ENCODE results near the gene VPS13C. TPM values are rescaled to one million over a fixed set of nuclear protein-coding genes. Genes with fewer than 3 reads are reported as not detected.

The VPS13C gene
- total and polyA plus RNA-seq, 8 donors: 8.8 to 49.6 (median 27.9) TPM

DNA sequence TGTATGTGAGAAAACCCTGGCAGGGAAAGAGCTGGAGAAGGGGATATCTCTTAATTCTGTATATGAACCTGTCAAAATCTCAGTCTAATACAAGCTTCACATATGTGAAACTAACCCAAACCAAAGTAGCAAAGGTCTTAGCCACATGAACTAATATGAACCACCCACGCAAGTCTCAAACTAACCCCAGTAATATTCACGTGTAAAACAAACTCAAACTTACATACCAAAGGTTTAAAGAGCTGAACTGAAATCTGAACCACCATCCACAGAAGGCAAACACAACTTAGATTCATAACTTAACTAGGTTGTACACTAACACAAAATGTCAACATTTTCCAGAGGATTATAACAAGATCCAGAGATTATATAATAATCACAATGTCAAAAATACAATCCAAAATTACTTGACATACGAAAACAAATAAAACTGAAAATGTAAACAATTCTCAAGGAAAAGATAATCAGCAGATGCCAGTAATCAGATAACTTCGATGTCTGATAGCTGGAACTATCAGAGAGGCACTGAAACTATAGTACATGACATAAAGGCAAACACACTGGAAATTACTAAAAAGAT, 64.1 kb downstream of the VPS13C start:
- H3K9me3 ChIP-seq: no peaks in the 10 kb centered on the region
- ATAC-seq (no peak), FAIRE-seq (no peak), DNase-seq (no peak)
- no peak overlapping the region for H3K4me3 ChIP-seq
- no peaks in the 10 kb centered on the region for H3K4me1 ChIP-seq
- 93% methylated on average over 4 of the region's 4 CpGs for WGBS, 2 donors
- TF ChIP-seq, protein P1, sequence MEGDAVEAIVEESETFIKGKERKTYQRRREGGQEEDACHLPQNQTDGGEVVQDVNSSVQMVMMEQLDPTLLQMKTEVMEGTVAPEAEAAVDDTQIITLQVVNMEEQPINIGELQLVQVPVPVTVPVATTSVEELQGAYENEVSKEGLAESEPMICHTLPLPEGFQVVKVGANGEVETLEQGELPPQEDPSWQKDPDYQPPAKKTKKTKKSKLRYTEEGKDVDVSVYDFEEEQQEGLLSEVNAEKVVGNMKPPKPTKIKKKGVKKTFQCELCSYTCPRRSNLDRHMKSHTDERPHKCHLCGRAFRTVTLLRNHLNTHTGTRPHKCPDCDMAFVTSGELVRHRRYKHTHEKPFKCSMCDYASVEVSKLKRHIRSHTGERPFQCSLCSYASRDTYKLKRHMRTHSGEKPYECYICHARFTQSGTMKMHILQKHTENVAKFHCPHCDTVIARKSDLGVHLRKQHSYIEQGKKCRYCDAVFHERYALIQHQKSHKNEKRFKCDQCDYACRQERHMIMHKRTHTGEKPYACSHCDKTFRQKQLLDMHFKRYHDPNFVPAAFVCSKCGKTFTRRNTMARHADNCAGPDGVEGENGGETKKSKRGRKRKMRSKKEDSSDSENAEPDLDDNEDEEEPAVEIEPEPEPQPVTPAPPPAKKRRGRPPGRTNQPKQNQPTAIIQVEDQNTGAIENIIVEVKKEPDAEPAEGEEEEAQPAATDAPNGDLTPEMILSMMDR (IDR thresholded peaks at IDR 0.05): no peak
- intact Hi-C loops (cut with DNase I): no loop called here
- H3K36me3 ChIP-seq: peaks cover 0 to 3% (median 2%) of the 10 kb centered on the region in 3 donors
- H3K27me3 ChIP-seq: no peaks in the 10 kb centered on the region
- no peak overlapping the region for H3K27ac ChIP-seq

DNA sequence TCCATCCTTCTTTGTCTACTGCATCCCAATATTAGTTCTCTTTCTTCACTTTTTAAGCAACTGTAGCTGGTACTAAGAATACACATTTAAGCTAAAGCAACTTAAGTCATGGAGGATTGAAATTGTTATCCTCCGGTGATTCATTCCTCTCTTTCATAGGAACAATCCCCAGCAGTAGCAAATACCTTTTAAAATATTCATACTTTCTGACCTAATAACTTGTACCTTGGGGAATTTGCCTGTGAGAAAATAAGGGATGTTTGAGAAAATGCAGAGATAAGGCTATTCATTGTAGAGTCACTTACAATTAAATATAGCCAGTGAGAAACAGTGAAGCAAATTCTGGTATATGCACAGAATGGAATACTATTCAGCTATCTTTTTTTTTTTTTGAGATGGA, 66.0 kb downstream of the VPS13C start:
- H3K4me3 ChIP-seq: no peak overlapping the region
- ATAC-seq (no peak), DNase-seq (no peak), FAIRE-seq (no peak)
- no peaks in the 10 kb centered on the region for H3K9me3 ChIP-seq
- no peak overlapping the region for H3K27ac ChIP-seq
- H3K27me3 ChIP-seq: no peaks in the 10 kb centered on the region
- intact Hi-C loops (cut with DNase I): no loop called here
- TF ChIP-seq, protein P1 (IDR thresholded peaks at IDR 0.05): no peak
- 96 to 100% methylated on average over 1 of the region's 1 CpG for WGBS, 2 donors
- H3K4me1 ChIP-seq: no peaks in the 10 kb centered on the region
- peaks cover 0 to 11% (median 0%) of the 10 kb centered on the region in 3 donors for H3K36me3 ChIP-seq

GRCh38 chr15:61992518-61992917, 67.7 kb downstream of the VPS13C start:
- TF ChIP-seq, protein P1 (IDR thresholded peaks at IDR 0.05): no peak
- Histone ChIP-seq H3K9me3 (no peaks in the 10 kb centered on the region), H3K4me3 (no peak overlapping the region), H3K27ac (no peak overlapping the region), H3K36me3 (peaks cover 0 to 16% (median 0%) of the 10 kb centered on the region in 3 donors), H3K27me3 (no peaks in the 10 kb centered on the region), H3K4me1 (no peaks in the 10 kb centered on the region)
- FAIRE-seq (no peak), ATAC-seq (no peak), DNase-seq (no peak)
- intact Hi-C loops (cut with DNase I): no loop called here

GRCh38 chr15:61989667-61990066, 70.6 kb downstream of the VPS13C start:
- Histone ChIP-seq H3K9me3 (no peaks in the 10 kb centered on the region), H3K4me1 (no peaks in the 10 kb centered on the region), H3K36me3 (peaks cover 0 to 16% (median 0%) of the 10 kb centered on the region in 3 donors), H3K4me3 (no peak overlapping the region), H3K27ac (no peak overlapping the region), H3K27me3 (no peaks in the 10 kb centered on the region)
- ATAC-seq (no peak), DNase-seq (no peak), FAIRE-seq (no peak)
- 77 to 88% methylated on average over 5 of the region's 5 CpGs for WGBS, 2 donors
- intact Hi-C loops (cut with DNase I): no loop called here
- TF ChIP-seq, protein P1 (IDR thresholded peaks at IDR 0.05): no peak

GRCh38 chr15:61987824-61988223, 72.4 kb downstream of the VPS13C start:
- Histone ChIP-seq H3K27me3 (no peaks in the 10 kb centered on the region), H3K4me3 (no peak overlapping the region), H3K9me3 (no peaks in the 10 kb centered on the region), H3K27ac (no peak overlapping the region), H3K36me3 (peaks cover 0 to 33% (median 0%) of the 10 kb centered on the region in 3 donors), H3K4me1 (no peaks in the 10 kb centered on the region)
- FAIRE-seq: peak; percentile 32
- TF ChIP-seq, protein P1 (IDR thresholded peaks at IDR 0.05): no peak
- no peak for DNase-seq
- no peak for ATAC-seq
- intact Hi-C loops (cut with DNase I): no loop called here
- 97 to 98% methylated on average over 2 of the region's 2 CpGs for WGBS, 2 donors
